GM06990 (cell line): ENCODE results near the gene ATG10.
"Not testable (repeated sequence)": the region's sequence is repeated elsewhere in the genome, so short reads cannot be mapped to it uniquely, and the experiment has no call there.

Experiments used
- DNase-seq: peaks from one replicate; pipeline ENCODE4 v3.0.0-alpha.2; 2011; ENCODE audit not compliant: insufficient read length; ENCODE audit errors: extremely low read depth
- H3K27me3 ChIP-seq: replicated peaks from 2 replicates; pipeline ENCODE4 v1.6.0; 2011; ENCODE audit warnings: low read length; ENCODE audit not compliant: control insufficient read depth, insufficient read depth
- H3K36me3 ChIP-seq: 2 replicates; pipeline ENCODE4 v1.5.1; 2011; ENCODE audit warnings: low read length; ENCODE audit not compliant: control insufficient read depth, insufficient read depth
- H3K4me3 ChIP-seq: replicated peaks from 2 replicates; pipeline ENCODE4 v1.5.1; 2011; ENCODE audit warnings: low read depth, mild to moderate bottlenecking, control low read depth, low read length
- CTCF ChIP-seq: IDR thresholded peaks from 2 replicates; pipeline ENCODE4 v1.5.1; 2011; ENCODE audit warnings: low read length, control low read depth, mild to moderate bottlenecking, inconsistent platforms; ENCODE audit not compliant: insufficient read depth, poor library complexity, severe bottlenecking

The ATG10 gene

GRCh38 chr5:81936066-81936465, 35.8 kb upstream of the ATG10 start:
- H3K36me3 ChIP-seq = no peaks in the 10 kb centered on the region
- no peak overlapping the region for H3K4me3 ChIP-seq

GRCh38 chr5:81936750-81937149, 35.1 kb upstream of the ATG10 start:
- Histone ChIP-seq H3K4me3 (no peak overlapping the region), H3K36me3 (no peaks in the 10 kb centered on the region), H3K27me3 (no peaks in the 10 kb centered on the region)
- no peak for DNase-seq
- TF ChIP-seq CTCF = no peak

More at GRCh38 chr5:81936066-81936465, 35.8 kb upstream of the ATG10 start:
- no peak for DNase-seq
- no peaks in the 10 kb centered on the region for H3K27me3 ChIP-seq
- no peak for TF ChIP-seq CTCF

- H3K36me3 ChIP-seq = no peaks in the 10 kb centered on the region
- no peak for TF ChIP-seq CTCF
- no peaks in the 10 kb centered on the region for H3K27me3 ChIP-seq
- no peak for DNase-seq
- no peak overlapping the region for H3K4me3 ChIP-seq
These were observed 29.1 kb upstream of the ATG10 start for GRCh38 chr5:81942746-81943145.

- DNase-seq = no peak
- no peak overlapping the region for H3K4me3 ChIP-seq
- no peaks in the 10 kb centered on the region for H3K27me3 ChIP-seq
- no peaks in the 10 kb centered on the region for H3K36me3 ChIP-seq
- no peak for TF ChIP-seq CTCF
These were observed 23.5 kb upstream of the ATG10 start for GRCh38 chr5:81948349-81948748.

GRCh38 chr5:81949462-81949861, 22.4 kb upstream of the ATG10 start:
- no peak for TF ChIP-seq CTCF
- no peaks in the 10 kb centered on the region for H3K36me3 ChIP-seq

GRCh38 chr5:81950996-81951395, 20.8 kb upstream of the ATG10 start:
- no peak for DNase-seq
- Histone ChIP-seq H3K36me3 (no peaks in the 10 kb centered on the region), H3K4me3 (no peak overlapping the region), H3K27me3 (no peaks in the 10 kb centered on the region)
- TF ChIP-seq CTCF = no peak

More at GRCh38 chr5:81949462-81949861, 22.4 kb upstream of the ATG10 start:
- Histone ChIP-seq H3K4me3 (no peak overlapping the region), H3K27me3 (no peaks in the 10 kb centered on the region)
- no peak for DNase-seq

GRCh38 chr5:81954796-81955195, 17.0 kb upstream of the ATG10 start:
- not testable (repeated sequence) for H3K4me3 ChIP-seq, H3K27me3 ChIP-seq, H3K36me3 ChIP-seq, DNase-seq

GRCh38 chr5:81958129-81958528, 13.7 kb upstream of the ATG10 start:
- not testable (repeated sequence) for H3K27me3 ChIP-seq, H3K36me3 ChIP-seq, DNase-seq, H3K4me3 ChIP-seq
